ENCODE results near the gene RNF11.
"Not testable (repeated sequence)": the region's sequence is repeated elsewhere in the genome, so short reads cannot be mapped to it uniquely, and the experiment has no call there.

RNF11 gene, protein sequence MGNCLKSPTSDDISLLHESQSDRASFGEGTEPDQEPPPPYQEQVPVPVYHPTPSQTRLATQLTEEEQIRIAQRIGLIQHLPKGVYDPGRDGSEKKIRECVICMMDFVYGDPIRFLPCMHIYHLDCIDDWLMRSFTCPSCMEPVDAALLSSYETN

GRCh38 chr1:51235673-51236530, at the start of gene RNF11:
RNF11 (plus strand) TSS chr1:51236273; CDS start chr1:51236757, 484 bp downstream.
- DNase-seq, result peak; percentile 91 to 94

- DNase-seq, result no peak
Measured at GRCh38 chr1:51188230-51188629, 47.8 kb upstream of the RNF11 start.

DNA sequence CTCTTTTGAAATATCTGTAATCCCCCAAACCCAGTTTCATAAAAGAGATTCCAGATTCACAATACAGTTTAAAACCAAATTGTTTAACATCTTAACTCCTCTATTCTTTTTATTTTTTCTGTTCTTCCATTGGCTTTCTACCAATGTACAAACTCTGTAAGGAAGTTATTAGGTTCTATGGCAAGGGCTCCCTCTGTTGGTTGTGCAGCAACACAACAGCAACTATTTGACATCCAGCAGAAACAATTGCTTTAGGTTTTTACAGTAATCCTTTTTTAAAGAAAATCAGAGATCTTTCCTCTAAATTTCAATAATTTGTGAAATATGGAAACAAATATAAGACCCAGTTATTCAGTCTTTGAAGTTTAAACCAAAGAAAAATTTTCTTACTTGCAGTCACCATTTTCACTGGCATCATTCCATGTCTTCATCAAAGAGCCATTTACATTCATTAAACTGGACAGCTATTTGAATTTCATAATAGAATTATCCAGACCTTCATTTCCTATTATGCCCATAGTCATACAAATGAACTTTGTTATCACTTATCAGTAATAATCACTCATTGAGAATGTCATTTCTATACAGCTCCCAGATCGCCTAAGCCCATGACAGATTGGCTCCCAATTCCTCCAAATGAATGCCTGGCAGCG, 46.5 kb upstream of the RNF11 start:
- peak; percentile 34 to 54 for DNase-seq

- no peak for DNase-seq
Measured at GRCh38 chr1:51190961-51191360, 45.1 kb upstream of the RNF11 start.

DNA sequence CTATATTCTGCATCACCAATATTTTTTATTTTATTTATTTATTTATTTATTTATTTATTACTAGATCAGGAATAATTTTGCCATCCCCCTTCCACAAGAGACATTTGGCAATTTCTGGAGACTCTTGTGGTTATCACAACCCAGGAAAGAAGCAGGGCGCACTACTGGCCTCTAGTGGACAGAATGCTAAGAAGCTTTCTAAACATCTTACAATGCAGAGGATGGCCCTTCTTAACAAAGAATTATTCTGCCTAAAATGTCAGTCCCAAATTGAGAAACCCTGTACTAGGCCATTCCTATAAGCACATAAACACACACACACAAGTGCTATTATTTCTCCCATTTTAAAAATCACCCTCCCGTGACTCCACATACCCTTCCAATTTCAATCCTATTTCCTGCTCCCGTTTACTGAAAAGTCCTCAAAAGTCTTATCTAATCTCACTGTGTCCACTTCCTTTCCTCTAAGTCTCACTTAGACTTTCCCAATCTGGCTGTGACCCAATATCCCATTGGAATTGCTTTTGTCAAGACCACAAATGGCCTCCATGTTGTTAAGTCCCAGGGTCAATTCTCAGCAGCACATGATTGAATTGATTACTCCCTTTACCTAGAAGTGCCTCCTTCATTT, 43.7 kb upstream of the RNF11 start:
- DNase-seq, result peak; percentile 63 to 69

DNA sequence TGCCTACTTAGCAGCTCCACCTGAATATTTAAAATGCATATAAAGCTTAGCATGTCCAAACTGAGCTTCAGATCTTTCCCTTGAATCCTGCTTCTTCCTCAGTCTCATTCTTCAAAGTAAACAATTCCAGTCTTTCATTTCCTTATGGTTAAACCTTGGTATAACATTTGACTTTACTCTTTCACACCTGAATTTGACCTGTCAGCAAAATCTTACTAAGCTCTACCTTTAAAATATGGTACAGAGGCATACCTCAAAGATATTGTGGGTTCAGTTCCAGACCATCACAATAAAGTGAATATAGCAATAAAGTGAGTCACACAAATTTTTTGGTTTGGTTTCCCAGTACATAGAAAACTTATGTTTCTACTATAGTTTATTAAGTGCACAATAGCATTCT, 42.5 kb upstream of the RNF11 start:
- no peak for DNase-seq

DNA sequence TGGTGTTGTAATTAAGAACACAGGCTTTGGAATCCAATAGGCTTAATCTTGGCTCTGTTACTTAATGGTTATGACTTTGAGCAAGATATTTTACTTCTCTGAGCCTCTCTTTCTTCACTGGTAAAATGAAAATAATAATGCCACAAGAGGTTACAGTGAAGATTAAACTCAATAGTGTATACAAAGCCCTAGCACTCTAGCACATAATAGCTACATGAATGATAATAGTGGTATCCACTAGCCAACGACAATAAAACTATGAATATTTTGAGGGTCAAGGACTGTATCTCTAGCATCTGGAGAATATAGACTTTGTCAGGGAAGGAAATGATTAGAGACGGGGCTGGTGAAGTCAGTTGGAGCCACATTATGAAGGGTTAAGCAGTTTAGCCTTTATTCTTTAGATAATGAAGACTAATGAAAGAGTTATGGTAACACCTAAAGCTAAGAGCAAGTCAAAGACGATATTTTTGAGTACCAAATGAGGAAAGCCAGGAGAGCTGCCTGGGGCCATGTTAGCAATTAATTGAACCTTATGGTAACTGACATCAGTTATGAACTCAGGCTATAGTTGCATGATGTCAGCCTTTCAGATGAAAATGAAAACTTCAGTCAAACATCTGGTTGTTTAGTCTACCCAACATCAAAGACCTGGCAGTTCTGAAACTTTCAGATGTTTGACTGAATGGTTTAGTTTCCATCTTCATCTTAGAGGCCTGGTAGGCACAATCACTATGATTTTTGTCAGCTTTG, 32.8 kb upstream of the RNF11 start:
- DNase-seq, result no peak

- no peak for DNase-seq
Measured at GRCh38 chr1:51203874-51204245, 32.2 kb upstream of the RNF11 start.

DNA sequence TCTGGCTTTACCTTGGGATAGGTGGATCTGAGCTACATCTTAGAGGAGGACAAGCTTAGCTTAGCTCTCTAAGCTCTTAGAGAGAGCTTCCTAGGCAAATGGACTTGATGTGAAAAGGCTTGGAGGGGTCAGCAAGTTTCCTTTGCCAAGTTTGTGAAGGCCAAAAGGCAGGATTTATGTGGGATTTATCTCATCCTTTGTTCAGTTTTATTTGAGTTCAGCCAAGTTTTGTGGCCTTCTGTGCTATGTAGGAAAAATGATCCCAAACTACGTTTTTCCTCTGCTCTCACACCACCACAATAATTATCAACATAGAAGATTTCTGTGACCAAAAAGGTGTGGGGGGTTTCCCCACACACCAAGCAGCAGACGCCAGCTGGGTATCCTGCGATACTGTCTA, 26.0 kb upstream of the RNF11 start:
- no peak for DNase-seq

GRCh38 chr1:51210676-51211075, 25.4 kb upstream of the RNF11 start:
- no peak for DNase-seq

- no peak for DNase-seq
Measured at GRCh38 chr1:51214615-51215131, 21.4 kb upstream of the RNF11 start.

DNA sequence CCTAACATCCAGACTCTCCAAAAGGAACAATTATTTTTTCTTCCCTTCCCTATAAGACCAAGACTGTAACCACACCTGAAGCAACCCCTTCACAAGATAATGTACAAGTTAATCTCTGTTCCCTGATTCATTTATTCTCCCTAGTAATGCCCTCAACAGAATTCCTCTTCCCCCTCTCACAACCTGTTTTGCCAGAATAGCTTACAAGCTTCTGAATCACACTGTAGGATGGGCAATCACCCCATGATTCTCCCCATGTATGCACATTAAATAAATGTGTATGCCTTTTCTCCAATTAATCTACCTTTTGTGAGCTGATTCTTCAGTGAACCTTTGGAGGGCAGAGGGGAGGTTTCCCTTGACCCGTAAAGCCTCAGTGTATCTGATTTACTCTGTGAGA, 20.9 kb upstream of the RNF11 start:
- DNase-seq, result no peak

GRCh38 chr1:51216631-51217030, 19.4 kb upstream of the RNF11 start:
- no peak for DNase-seq

- DNase-seq, result no peak
Measured at GRCh38 chr1:51217101-51217500, 19.0 kb upstream of the RNF11 start.

DNA sequence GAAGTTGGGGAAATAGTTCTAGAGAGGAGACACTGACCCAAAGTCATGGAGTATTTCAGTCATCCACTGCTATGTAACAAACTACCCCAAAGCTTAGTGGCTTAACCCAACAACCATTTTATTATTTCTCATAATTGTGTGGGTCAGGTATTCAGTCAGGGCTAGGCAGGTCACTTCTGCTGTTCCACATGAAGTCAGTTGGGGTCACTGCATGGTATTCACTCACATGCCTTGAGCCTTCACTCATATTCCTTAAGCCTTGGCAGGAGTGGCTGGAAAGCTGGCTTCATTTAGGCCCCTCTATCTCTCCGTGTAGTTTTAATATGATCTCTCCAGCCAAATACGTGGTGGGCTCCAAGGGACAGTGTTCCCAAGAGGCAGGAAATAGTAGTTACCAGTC, 17.5 kb upstream of the RNF11 start:
- DNase-seq, result no peak

DNA sequence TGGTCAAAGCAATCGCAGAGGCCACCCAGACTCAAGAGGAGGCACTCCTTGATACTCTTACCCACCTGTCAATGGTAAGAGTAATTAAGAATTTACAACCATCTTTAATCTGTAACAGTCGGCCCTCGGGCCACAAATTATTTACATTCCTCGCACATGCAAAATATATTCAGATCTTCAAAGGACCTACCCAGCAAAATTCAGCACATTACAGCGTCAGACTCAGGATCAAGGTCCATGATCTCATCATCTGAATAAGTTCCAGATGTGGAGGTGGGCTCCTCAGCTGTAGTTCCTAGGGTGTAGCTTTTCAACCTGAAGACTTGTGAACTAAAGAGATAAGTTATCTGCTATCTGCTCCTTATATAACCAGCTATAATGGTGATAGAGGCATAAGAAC, 17.1 kb upstream of the RNF11 start:
- no peak for DNase-seq

- DNase-seq, result not testable (repeated sequence)
Measured at GRCh38 chr1:51221529-51221928, 14.5 kb upstream of the RNF11 start.

GRCh38 chr1:51222136-51222787, 13.8 kb upstream of the RNF11 start:
- no peak for DNase-seq

DNA sequence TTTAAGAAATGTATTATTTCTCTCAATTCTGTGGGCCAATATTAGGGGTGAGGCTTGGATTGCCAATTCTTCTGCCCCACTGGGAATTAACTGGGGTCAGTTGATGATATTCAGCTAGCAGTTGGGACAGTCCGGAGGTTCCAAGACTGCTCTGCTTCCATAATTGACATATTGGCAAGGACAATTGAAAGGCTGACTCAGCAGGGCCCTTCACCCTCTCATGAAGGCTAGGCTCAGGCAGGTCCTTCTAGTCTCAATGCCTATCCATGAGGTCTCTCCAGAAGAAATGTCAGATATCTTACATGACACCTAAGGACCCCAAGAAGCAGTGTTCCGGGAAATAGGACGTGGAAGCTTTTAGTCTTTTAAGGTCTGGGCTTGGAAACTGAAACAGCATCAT, 13.3 kb upstream of the RNF11 start:
- no peak for DNase-seq

DNA sequence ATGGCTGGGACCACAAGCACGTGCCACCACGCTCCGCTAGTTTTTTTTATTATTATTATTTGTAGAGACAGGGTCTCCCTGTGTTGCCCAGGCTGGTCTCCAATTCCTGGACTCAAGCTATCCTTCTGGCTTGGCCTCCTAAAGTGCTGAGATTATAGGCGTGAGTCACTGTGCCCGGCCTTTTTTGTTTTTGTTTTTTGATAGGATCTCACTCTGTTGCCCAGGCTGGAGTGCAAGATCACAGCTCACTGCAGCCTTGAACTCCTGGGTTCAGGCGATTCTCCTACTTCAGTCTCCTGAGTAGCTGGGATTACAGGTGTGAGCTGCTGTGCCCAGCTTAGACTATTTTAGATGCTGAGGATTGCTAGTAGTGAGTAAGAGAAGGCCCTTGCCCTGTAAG, 11.8 kb upstream of the RNF11 start:
- DNase-seq, result no peak

- DNase-seq, result not testable (repeated sequence)
Measured at GRCh38 chr1:51227231-51227960, 8.7 kb upstream of the RNF11 start.

All from stimulated activated CD4-positive, alpha-beta T cell treated with anti-CD3 and anti-CD28 coated beads, Interleukin-2, amount 100 ng/mL, for 24 hours (primary cell).